ENCODE results near the gene SP140L. TPM values are rescaled to one million over a fixed set of nuclear protein-coding genes. Genes with fewer than 3 reads are reported as not detected.

Gene SP140L
- total RNA-seq, 1 donor = 16.8 TPM

DNA sequence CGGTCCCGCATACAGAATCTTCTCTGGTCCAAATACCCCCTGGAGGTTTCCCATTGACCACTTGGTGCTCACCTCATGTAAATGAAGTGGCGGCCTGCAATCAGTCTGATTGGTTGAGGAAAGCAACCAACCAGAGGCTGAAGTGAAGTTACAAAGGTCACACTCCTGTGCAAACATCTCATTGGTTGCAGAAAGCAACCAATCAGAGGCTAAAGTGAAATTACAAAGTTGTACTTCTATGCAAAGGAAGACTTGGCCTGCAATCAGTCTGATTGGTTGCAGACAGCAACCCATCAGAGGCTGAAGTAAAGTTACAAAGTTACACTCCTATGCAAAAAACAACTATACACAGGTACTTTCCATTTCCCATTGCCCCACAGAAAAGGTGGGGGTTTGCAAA, 86.5 kb downstream of the SP140L start:
- no peak overlapping the region for H3K4me3 ChIP-seq (ENCODE audit: low read depth, low read length)
- no peak for DNase-seq (ENCODE audit: low read depth)
- TF ChIP-seq, protein P1, sequence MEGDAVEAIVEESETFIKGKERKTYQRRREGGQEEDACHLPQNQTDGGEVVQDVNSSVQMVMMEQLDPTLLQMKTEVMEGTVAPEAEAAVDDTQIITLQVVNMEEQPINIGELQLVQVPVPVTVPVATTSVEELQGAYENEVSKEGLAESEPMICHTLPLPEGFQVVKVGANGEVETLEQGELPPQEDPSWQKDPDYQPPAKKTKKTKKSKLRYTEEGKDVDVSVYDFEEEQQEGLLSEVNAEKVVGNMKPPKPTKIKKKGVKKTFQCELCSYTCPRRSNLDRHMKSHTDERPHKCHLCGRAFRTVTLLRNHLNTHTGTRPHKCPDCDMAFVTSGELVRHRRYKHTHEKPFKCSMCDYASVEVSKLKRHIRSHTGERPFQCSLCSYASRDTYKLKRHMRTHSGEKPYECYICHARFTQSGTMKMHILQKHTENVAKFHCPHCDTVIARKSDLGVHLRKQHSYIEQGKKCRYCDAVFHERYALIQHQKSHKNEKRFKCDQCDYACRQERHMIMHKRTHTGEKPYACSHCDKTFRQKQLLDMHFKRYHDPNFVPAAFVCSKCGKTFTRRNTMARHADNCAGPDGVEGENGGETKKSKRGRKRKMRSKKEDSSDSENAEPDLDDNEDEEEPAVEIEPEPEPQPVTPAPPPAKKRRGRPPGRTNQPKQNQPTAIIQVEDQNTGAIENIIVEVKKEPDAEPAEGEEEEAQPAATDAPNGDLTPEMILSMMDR (IDR thresholded peaks at IDR 0.05; ENCODE audit: insufficient read depth, low read depth, low read length) = no peak

DNA sequence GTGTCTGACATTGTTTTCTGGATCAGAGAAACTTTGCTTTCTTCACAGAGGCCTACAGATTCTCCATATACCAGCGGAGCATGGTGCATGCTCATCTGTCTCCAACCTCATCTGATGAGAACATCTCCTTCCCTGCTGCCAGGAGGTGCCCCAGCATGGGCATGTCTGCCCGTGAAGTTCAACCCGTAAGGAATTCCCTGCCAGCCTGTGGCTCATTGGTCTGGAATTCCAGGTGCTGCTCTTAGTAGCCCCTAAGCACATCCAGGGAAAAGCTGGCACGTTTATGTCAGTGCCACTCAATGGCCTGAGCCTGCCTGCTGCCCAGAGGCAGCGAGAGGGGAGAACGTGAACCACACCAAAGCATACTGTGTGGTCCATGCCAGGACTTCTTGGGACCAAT, 87.3 kb downstream of the SP140L start:
- H3K4me3 ChIP-seq (ENCODE audit: low read depth, low read length) = no peak overlapping the region
- TF ChIP-seq, protein P1 (IDR thresholded peaks at IDR 0.05; ENCODE audit: insufficient read depth, low read depth, low read length) = no peak
- DNase-seq (ENCODE audit: low read depth) = no peak

- peak within 1 kb of the TSS; percentile 66 for H3K4me3 ChIP-seq (ENCODE audit: low read depth, low read length)
- TF ChIP-seq, protein P1 (IDR thresholded peaks at IDR 0.05; ENCODE audit: insufficient read depth, low read depth, low read length) = no peak
- DNase-seq (ENCODE audit: low read depth) = peak; percentile 89
Measured at GRCh38 chr2:230416061-230416721, 89.2 kb downstream of the SP140L start, which contains the start of gene SP100. Gene SP100, plus strand, starts transcription at chr2:230416201. Its CDS starts 96 bp downstream, at chr2:230416297.

- TF ChIP-seq, protein P1 (IDR thresholded peaks at IDR 0.05; ENCODE audit: insufficient read depth, low read depth, low read length) = no peak
- no peak for DNase-seq (ENCODE audit: low read depth)
Measured at GRCh38 chr2:230417436-230417835, 90.4 kb downstream of the SP140L start.

GRCh38 chr2:230418341-230419016, 91.5 kb downstream of the SP140L start:
- H3K4me3 ChIP-seq (ENCODE audit: low read depth, low read length) = peak overlapping the region; percentile 66
- TF ChIP-seq, protein P1 (IDR thresholded peaks at IDR 0.05; ENCODE audit: insufficient read depth, low read depth, low read length) = no peak
- peak; percentile 75 for DNase-seq (ENCODE audit: low read depth)

More at GRCh38 chr2:230417436-230417835, 90.4 kb downstream of the SP140L start:
- peak overlapping the region; percentile 66 for H3K4me3 ChIP-seq (ENCODE audit: low read depth, low read length)

DNA sequence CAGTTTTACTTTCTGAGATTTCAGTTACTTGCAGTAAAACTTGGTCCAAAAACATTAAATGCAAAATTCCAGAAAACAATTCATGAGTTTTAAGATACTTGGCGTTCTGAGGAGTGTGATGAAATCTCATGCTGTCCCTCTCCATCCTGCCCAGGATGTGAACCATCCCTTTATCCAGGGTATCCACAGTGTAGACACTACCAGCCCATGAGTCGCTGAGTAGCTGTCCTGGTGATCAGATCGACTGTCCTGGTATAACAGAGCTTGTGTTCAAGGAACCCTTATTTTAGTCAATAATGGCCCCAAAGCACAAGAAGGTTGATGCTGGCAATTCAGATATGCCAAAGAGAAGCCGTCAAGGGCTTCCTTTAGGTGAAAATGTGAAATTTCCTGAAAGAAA, 92.2 kb downstream of the SP140L start:
- no peak for DNase-seq (ENCODE audit: low read depth)
- H3K4me3 ChIP-seq (ENCODE audit: low read depth, low read length) = no peak overlapping the region
- TF ChIP-seq, protein P1 (IDR thresholded peaks at IDR 0.05; ENCODE audit: insufficient read depth, low read depth, low read length) = no peak
